Measurements from ENCODE around the gene RNF207. TPM values are rescaled to one million over a fixed set of nuclear protein-coding genes. Genes with fewer than 3 reads are reported as not detected.

Gene RNF207
- total and polyA plus RNA-seq, 2 of the 13 experiments (the other 11 are each of a cell fraction or from before 2014, with no cell fraction given) = 9.8 to 15.9 TPM

DNA sequence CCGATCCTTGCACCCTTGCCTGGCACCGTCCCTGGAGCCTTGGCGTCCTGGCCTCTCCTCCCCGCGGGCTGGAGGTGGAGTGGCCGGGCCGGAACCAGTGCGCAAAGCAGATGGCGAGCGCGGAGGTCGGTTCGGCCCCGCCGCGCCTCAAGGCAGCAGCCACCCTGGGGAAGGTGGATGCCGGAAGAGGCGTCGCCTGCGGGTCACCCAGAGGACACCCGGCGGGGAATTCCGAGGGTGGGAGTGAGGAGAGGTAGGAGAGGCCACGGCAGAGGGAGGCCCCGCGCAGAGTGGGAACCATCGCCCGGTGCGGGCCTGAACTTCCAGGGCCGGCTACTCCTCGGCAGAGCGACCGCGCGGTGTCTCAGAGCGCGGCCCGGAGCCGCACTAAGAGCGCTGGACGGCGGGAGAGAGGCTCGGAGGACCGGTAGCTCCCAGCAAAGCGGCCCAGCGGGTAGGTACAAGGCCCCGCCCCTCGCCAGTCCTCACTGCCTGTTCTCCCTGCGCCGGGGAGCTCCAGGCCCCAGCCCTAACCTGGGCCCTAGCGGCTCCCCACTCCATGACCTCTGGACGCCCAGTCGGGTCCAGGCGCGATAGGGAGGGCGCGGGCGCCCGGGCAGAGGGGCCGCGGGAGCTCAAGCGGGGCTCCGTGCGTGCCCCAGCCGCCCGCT is at the start of gene RNF207 (continued):
- TF ChIP-seq ZZZ3 (CRISPR knock-in tag; IDR thresholded peaks at IDR 0.05; ENCODE audit: borderline replicate concordance) (peak; percentile 60; the same call in 1 of the 2 replicates), ZNF33B (CRISPR knock-in tag; IDR thresholded peaks at IDR 0.05) (peak; percentile 68; the same call in 1 of the 2 replicates), ZNF556 (CRISPR knock-in tag; IDR thresholded peaks at IDR 0.05; ENCODE audit: borderline replicate concordance) (peak; percentile 65; the same call in 1 of the 2 replicates), AHDC1 (CRISPR knock-in tag; IDR thresholded peaks at IDR 0.05; ENCODE audit: borderline replicate concordance) (no peak), RARA (CRISPR knock-in tag; IDR thresholded peaks at IDR 0.05) (peak; percentile 99), RCOR2 (CRISPR knock-in tag; IDR thresholded peaks at IDR 0.05) (no peak), CENPX (CRISPR knock-in tag; IDR thresholded peaks at IDR 0.05) (no peak), NKX3-1 (CRISPR knock-in tag; IDR thresholded peaks at IDR 0.05) (peak; percentile 45), EEA1 (CRISPR knock-in tag; IDR thresholded peaks at IDR 0.05; ENCODE audit: borderline replicate concordance) (no peak), ZNF510 (CRISPR knock-in tag; IDR thresholded peaks at IDR 0.05; ENCODE audit: low read depth) (peak; percentile 93; the same call in 1 of the 2 replicates), ZNF746 (CRISPR knock-in tag; IDR thresholded peaks at IDR 0.05) (no peak; the same call in 1 of the 2 replicates), ZNF318 (CRISPR knock-in tag; IDR thresholded peaks at IDR 0.05) (no peak), ZNF577 (CRISPR knock-in tag; IDR thresholded peaks at IDR 0.05; ENCODE audit: borderline replicate concordance, low read depth) (no peak)
- TF ChIP-seq, protein P1, sequence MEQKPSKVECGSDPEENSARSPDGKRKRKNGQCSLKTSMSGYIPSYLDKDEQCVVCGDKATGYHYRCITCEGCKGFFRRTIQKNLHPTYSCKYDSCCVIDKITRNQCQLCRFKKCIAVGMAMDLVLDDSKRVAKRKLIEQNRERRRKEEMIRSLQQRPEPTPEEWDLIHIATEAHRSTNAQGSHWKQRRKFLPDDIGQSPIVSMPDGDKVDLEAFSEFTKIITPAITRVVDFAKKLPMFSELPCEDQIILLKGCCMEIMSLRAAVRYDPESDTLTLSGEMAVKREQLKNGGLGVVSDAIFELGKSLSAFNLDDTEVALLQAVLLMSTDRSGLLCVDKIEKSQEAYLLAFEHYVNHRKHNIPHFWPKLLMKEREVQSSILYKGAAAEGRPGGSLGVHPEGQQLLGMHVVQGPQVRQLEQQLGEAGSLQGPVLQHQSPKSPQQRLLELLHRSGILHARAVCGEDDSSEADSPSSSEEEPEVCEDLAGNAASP (CRISPR knock-in tag; IDR thresholded peaks at IDR 0.05; ENCODE audit: borderline replicate concordance) = peak; percentile 79; the same call in 1 of the 2 replicates
